ENCODE results near the gene FUT6.

Gene FUT6

GRCh38 chr19:5838353-5839064, 993 bp downstream of the FUT6 start:
- ChIA-PET POLR2A (no interaction called here), CTCF (interaction anchor here (0.9 to 1.0 kb wide), 2 partner anchors 10 to 34 kb away, joined by 3 to 4 read pairs; no protein-coding TSS in a partner anchor)

GRCh38 chr19:5837761-5838352, 1.6 kb downstream of the FUT6 start:
- TF ChIP-seq CTCF (IDR thresholded peaks at IDR 0.05; ENCODE audit: control extremely low read depth, extremely low read depth, low read depth, missing control alignments): no peak
- DNase-seq (ENCODE audit: extremely low spot score): no peak
- POLR2A ChIA-PET: no interaction called here
- CTCF ChIA-PET: interaction anchor here (0.9 to 1.0 kb wide), 2 partner anchors 9 to 33 kb away, joined by 3 to 4 read pairs; no protein-coding TSS in a partner anchor

More at GRCh38 chr19:5838353-5839064, 993 bp downstream of the FUT6 start:
- TF ChIP-seq CTCF (IDR thresholded peaks at IDR 0.05; ENCODE audit: control extremely low read depth, extremely low read depth, low read depth, missing control alignments): no peak
- DNase-seq (ENCODE audit: extremely low spot score): no peak

- ChIA-PET CTCF (interaction anchor here (1.3 kb wide), 1 partner anchor 189 kb away, joined by 3 read pairs; no protein-coding TSS in a partner anchor), POLR2A (no interaction called here)
- no peak for TF ChIP-seq CTCF (IDR thresholded peaks at IDR 0.05; ENCODE audit: control extremely low read depth, extremely low read depth, low read depth, missing control alignments)
Measured at GRCh38 chr19:5832527-5833216, 6.8 kb downstream of the FUT6 start.

GRCh38 chr19:5832061-5832460, 7.4 kb downstream of the FUT6 start:
- no peak for DNase-seq (ENCODE audit: extremely low spot score)
- no peak for TF ChIP-seq CTCF (IDR thresholded peaks at IDR 0.05; ENCODE audit: control extremely low read depth, extremely low read depth, low read depth, missing control alignments)
- POLR2A ChIA-PET: no interaction called here
- CTCF ChIA-PET: interaction anchor here (1.2 to 1.3 kb wide), 2 partner anchors 59 to 190 kb away, joined by 3 to 4 read pairs; no protein-coding TSS in a partner anchor

More at GRCh38 chr19:5832527-5833216, 6.8 kb downstream of the FUT6 start:
- DNase-seq (ENCODE audit: extremely low spot score): no peak

GRCh38 chr19:5831159-5831558, 8.3 kb downstream of the FUT6 start:
- ChIA-PET POLR2A (no interaction called here), CTCF (interaction anchor here (1.2 to 1.4 kb wide), 3 partner anchors 37 to 191 kb away, joined by 3 to 4 read pairs (median 4); no protein-coding TSS in a partner anchor)

More at GRCh38 chr19:5831159-5831558, 8.3 kb downstream of the FUT6 start:
- TF ChIP-seq CTCF (IDR thresholded peaks at IDR 0.05; ENCODE audit: control extremely low read depth, extremely low read depth, low read depth, missing control alignments): no peak
- DNase-seq (ENCODE audit: extremely low spot score): no peak
